ENCODE results near the gene RBMS3.

DNA sequence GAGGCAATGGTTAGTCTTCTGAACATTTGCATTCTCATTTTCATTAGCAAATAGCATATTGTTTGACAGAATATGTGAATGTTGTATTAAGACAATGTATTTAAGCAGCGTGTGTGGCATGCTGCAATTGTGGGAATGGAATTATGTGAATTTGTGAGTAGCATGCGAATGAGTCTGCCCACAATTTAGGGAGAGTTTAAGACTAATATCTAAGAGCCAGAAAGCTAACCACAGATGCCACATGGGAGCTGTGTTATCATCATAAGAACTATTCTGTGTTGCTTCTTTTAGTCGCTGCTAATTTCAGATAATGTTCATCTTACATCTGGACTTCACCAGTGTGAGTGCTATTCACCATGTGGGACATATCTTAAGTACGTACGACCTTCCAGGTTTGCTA is 494.5 kb downstream of the RBMS3 start:
- TF ChIP-seq EP300 (IDR thresholded peaks at IDR 0.05; ENCODE audit: low read depth) (no peak), POLR2A (IDR thresholded peaks at IDR 0.05) (no peak)
- TF ChIP-seq, protein P1, sequence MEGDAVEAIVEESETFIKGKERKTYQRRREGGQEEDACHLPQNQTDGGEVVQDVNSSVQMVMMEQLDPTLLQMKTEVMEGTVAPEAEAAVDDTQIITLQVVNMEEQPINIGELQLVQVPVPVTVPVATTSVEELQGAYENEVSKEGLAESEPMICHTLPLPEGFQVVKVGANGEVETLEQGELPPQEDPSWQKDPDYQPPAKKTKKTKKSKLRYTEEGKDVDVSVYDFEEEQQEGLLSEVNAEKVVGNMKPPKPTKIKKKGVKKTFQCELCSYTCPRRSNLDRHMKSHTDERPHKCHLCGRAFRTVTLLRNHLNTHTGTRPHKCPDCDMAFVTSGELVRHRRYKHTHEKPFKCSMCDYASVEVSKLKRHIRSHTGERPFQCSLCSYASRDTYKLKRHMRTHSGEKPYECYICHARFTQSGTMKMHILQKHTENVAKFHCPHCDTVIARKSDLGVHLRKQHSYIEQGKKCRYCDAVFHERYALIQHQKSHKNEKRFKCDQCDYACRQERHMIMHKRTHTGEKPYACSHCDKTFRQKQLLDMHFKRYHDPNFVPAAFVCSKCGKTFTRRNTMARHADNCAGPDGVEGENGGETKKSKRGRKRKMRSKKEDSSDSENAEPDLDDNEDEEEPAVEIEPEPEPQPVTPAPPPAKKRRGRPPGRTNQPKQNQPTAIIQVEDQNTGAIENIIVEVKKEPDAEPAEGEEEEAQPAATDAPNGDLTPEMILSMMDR (IDR thresholded peaks at IDR 0.05), result no peak
